HUES6 (cell line): ENCODE results near the gene NR5A1.

Source experiments
- H3K27ac ChIP-seq: 2 replicates; pipeline ENCODE4 v1.7.0; 2013; ENCODE audit warnings: low read depth, mild to moderate bottlenecking, low read length, inconsistent platforms
- H3K27me3 ChIP-seq: 2 replicates; pipeline ENCODE4 v1.6.1; 2013; ENCODE audit warnings: low read length; ENCODE audit not compliant: control insufficient read depth, insufficient read depth
- H3K36me3 ChIP-seq: 2 replicates; pipeline ENCODE4 v1.6.1; 2013; ENCODE audit warnings: low read length; ENCODE audit not compliant: control insufficient read depth, insufficient read depth
- H3K4me1 ChIP-seq: 2 replicates; pipeline ENCODE4 v1.6.1; 2013; ENCODE audit warnings: low read length; ENCODE audit not compliant: control insufficient read depth, insufficient read depth
- H3K4me3 ChIP-seq: 2 replicates; pipeline ENCODE4 v1.5.1; 2013; ENCODE audit warnings: low read depth, low read length
- H3K9ac ChIP-seq: one replicate; pipeline ENCODE4 v1.6.1; 2013; ENCODE audit warnings: mild to moderate bottlenecking, low read length
- H3K9me3 ChIP-seq: 2 replicates; pipeline ENCODE4 v1.6.1; 2013; ENCODE audit warnings: low read depth, low read length; ENCODE audit not compliant: control insufficient read depth, insufficient read depth

The NR5A1 gene

GRCh38 chr9:124439086-124439485, 68.1 kb downstream of the NR5A1 start:
- H3K9me3 ChIP-seq = 0 out of 2 replicates have a peak, but pooled peaks cover 3% of the 10 kb centered on the region
- H3K27ac ChIP-seq = no peak overlapping the region
- peaks cover 3% of the 10 kb centered on the region; the same call in 1 of the 2 replicates for H3K27me3 ChIP-seq
- no peaks in the 10 kb centered on the region for H3K4me1 ChIP-seq
- no peaks in the 10 kb centered on the region for H3K36me3 ChIP-seq
- no peak overlapping the region for H3K4me3 ChIP-seq
- H3K9ac ChIP-seq = no peak overlapping the region

GRCh38 chr9:124438091-124438490, 69.1 kb downstream of the NR5A1 start:
- 0 out of 2 replicates have a peak, but pooled peaks cover 3% of the 10 kb centered on the region for H3K9me3 ChIP-seq
- no peak overlapping the region for H3K27ac ChIP-seq
- no peaks in the 10 kb centered on the region for H3K36me3 ChIP-seq
- no peak overlapping the region for H3K4me3 ChIP-seq
- peaks cover 3% of the 10 kb centered on the region; the same call in 1 of the 2 replicates for H3K27me3 ChIP-seq
- no peaks in the 10 kb centered on the region for H3K4me1 ChIP-seq
- no peak overlapping the region for H3K9ac ChIP-seq

GRCh38 chr9:124437086-124437485, 70.1 kb downstream of the NR5A1 start:
- Histone ChIP-seq H3K4me3 (no peak overlapping the region), H3K27me3 (peaks cover 3% of the 10 kb centered on the region; the same call in 1 of the 2 replicates), H3K27ac (no peak overlapping the region), H3K4me1 (no peaks in the 10 kb centered on the region), H3K9me3 (no peaks in the 10 kb centered on the region), H3K9ac (no peak overlapping the region), H3K36me3 (no peaks in the 10 kb centered on the region)

- Histone ChIP-seq H3K27me3 (peaks cover 3% of the 10 kb centered on the region; the same call in 1 of the 2 replicates), H3K27ac (no peak overlapping the region), H3K4me1 (no peaks in the 10 kb centered on the region), H3K9ac (no peak overlapping the region), H3K36me3 (no peaks in the 10 kb centered on the region), H3K9me3 (no peaks in the 10 kb centered on the region), H3K4me3 (no peak overlapping the region)
These were observed 70.9 kb downstream of the NR5A1 start for GRCh38 chr9:124436320-124436719.
